B cell (primary cell): ENCODE results near the gene CEBPB. TPM values are rescaled to one million over a fixed set of nuclear protein-coding genes. Genes with fewer than 3 reads are reported as not detected.

Experiments
- ATAC-seq: fragments of 200-7000 bp; cut with Tn5 transposase; one replicate; pipeline ENCODE4 v1.10.0; 2021; ENCODE audit warnings: low read depth, mild to moderate bottlenecking, moderate number of reproducible peaks, moderate library complexity
- CTCF ChIA-PET: fragments of 350-600 bp; sonication (Branson Sonifier 250); formaldehyde crosslinking; loops from one replicate; lab custom pipeline; 2021; ENCODE audit warnings: antibody characterized with exemption, inconsistent platforms; lab: Charles Lee
- POLR2A ChIA-PET: fragments of 350-600 bp; sonication (Branson Sonifier 250); formaldehyde crosslinking; loops from one replicate; lab custom pipeline; 2021; ENCODE audit warnings: antibody characterized with exemption; lab: Charles Lee
- DNase-seq: peaks from one replicate; pipeline ENCODE4 v3.0.0; 2013
- H2AFZ ChIP-seq: 2 replicates; pipeline ENCODE4 v1.6.1; 2012; ENCODE audit warnings: mild to moderate bottlenecking, low read depth, low read length; ENCODE audit not compliant: insufficient read depth, poor library complexity, severe bottlenecking
- H3K27ac ChIP-seq, 2 donors: 1 replicate in 1 of 2; 2 replicates in 1 of 2; pipeline ENCODE4 v1.5.1; 2012 to 2013; ENCODE audit warnings: low read length in 2 of 2, mild to moderate bottlenecking in 2 of 2, moderate library complexity in 1 of 2
- H3K27me3 ChIP-seq, 4 experiments: fragments of 200-600 bp in 1 of 4; sonication (generic) in 1 of 4; replicated peaks in 1 of 4; 1 replicate in 2 of 4; 2 replicates in 2 of 4; pipeline versions ENCODE4 v1.6.1 to v1.7.0; 2013 to 2016; ENCODE audit warnings: low read length in 3 of 4, mild to moderate bottlenecking in 2 of 4, mixed read lengths in 1 of 4, moderate library complexity in 1 of 4; ENCODE audit not compliant: insufficient read depth in 4 of 4, control insufficient read depth in 3 of 4; ENCODE audit errors: control extremely low read depth in 1 of 4
- H3K36me3 ChIP-seq, 2 experiments: replicated peaks in 1 of 2; 1 replicate in 1 of 2; 2 replicates in 1 of 2; pipeline versions ENCODE4 v1.6.1 to v1.7.1; 2013; ENCODE audit warnings: low read length in 1 of 2; ENCODE audit not compliant: insufficient read depth in 2 of 2, control insufficient read depth in 1 of 2; ENCODE audit errors: control extremely low read depth in 1 of 2, extremely low read depth in 1 of 2
- H3K4me1 ChIP-seq, 2 donors: fragments of 200-600 bp in 1 of 2; sonication (generic) in 1 of 2; 1 replicate in 1 of 2; 2 replicates in 1 of 2; pipeline versions ENCODE4 v1.5.1 to v1.6.1; 2013 to 2017; ENCODE audit warnings: low read length in 2 of 2; ENCODE audit not compliant: control insufficient read depth in 2 of 2, insufficient read depth in 2 of 2
- H3K4me2 ChIP-seq: replicated peaks from 2 replicates; pipeline ENCODE3; 2012; ENCODE audit warnings: mild to moderate bottlenecking, low read depth, low read length; ENCODE audit not compliant: poor library complexity, severe bottlenecking
- H3K4me3 ChIP-seq, 5 experiments: fragments of 200-600 bp in 1 of 5; sonication (generic) in 1 of 5; 1 replicate in 3 of 5; 2 replicates in 2 of 5; pipeline versions ENCODE4 v1.5.1 to v1.7.0; 2011 to 2016; ENCODE audit warnings: low read length in 4 of 5, mild to moderate bottlenecking in 4 of 5, low read depth in 2 of 5, control low read depth in 1 of 5, moderate library complexity in 1 of 5; ENCODE audit not compliant: insufficient read depth in 1 of 5; ENCODE audit errors: control extremely low read depth in 1 of 5, extremely low read depth in 1 of 5
- H3K79me2 ChIP-seq: fragments of 200-600 bp; sonication (generic); one replicate; pipeline ENCODE4 v1.6.0; 2016; ENCODE audit warnings: low read length; ENCODE audit not compliant: control insufficient read depth, insufficient read depth
- H3K9ac ChIP-seq: fragments of 200-600 bp; sonication (generic); 2 replicates; pipeline ENCODE4 v1.6.1; 2017; ENCODE audit warnings: mild to moderate bottlenecking, low read length, moderate library complexity
- H3K9me3 ChIP-seq, 3 donors: one replicate each; pipeline versions ENCODE4 v1.6.1 to v1.7.1; 2013; ENCODE audit warnings: low read length in 2 of 3; ENCODE audit not compliant: control insufficient read depth in 2 of 3, insufficient read depth in 1 of 3; ENCODE audit errors: control extremely low read depth in 1 of 3
- H4K20me1 ChIP-seq: 2 replicates; pipeline ENCODE4 v1.6.0; 2012; ENCODE audit warnings: mild to moderate bottlenecking, low read length; ENCODE audit not compliant: insufficient read depth, control insufficient read depth, poor library complexity, severe bottlenecking
- H3K27ac Mint-ChIP-seq: one replicate; pipeline ENCODE4 v1.8.0; 2021; ENCODE audit warnings: mixed read lengths
- H3K27me3 Mint-ChIP-seq: one replicate; pipeline ENCODE4 v1.8.0; 2021; ENCODE audit warnings: mixed read lengths
- H3K4me1 Mint-ChIP-seq: one replicate; pipeline ENCODE4 v1.8.0; 2021; ENCODE audit warnings: mixed read lengths
- H3K4me3 Mint-ChIP-seq: one replicate; pipeline ENCODE4 v1.8.0; 2021; ENCODE audit warnings: mixed read lengths
- H3K9me3 Mint-ChIP-seq: one replicate; pipeline ENCODE4 v1.8.0; 2022; ENCODE audit warnings: mixed read lengths; ENCODE audit not compliant: insufficient read depth
- CTCF ChIP-seq: fragments of 200-600 bp; IDR thresholded peaks from one replicate; pipeline ENCODE4 v1.8.0; 2022; ENCODE audit warnings: antibody characterized with exemption, mild to moderate bottlenecking
- EZH2 ChIP-seq: IDR thresholded peaks from 2 replicates; pipeline ENCODE4 v1.6.1; 2012; ENCODE audit warnings: borderline replicate concordance, low read depth, mild to moderate bottlenecking, moderate library complexity, low read length; ENCODE audit not compliant: insufficient read depth, poor library complexity, severe bottlenecking
- WGBS: methylation state at CpG from one replicate; pipeline ENCODE4 v1.1.5; 2013; ENCODE audit warnings: missing lambda C conversion rate; ENCODE audit not compliant: insufficient coverage; 5-methylcytosine and 5-hydroxymethylcytosine counted together
- intact Hi-C: fragments of 100-400 bp; cut with micrococcal nuclease; formaldehyde crosslinking; loops from one replicate; pipeline ENCODE4 v1.10.0; 2022
- polyA plus RNA-seq: library from polyadenylated mRNA; depleted of rRNA; stranded (reverse); fragments of >200 nt; gene quantifications from 2 replicates; pipeline ENCODE4 v1.2.3, GENCODE V29; 2012
- total RNA-seq, 2 donors: library from RNA; stranded (reverse); fragments of 120-200 nt in 1 of 2; gene quantifications; 1 replicate in 1 of 2; 2 replicates in 1 of 2; pipeline versions ENCODE4 v1.2.3 to v1.2.4, GENCODE V29; 2013 to 2022

CEBPB gene
- total and polyA plus RNA-seq, 2 donors (not counting 1 experiment from before 2014, with no cell fraction given): 25.8 to 28.7 TPM

GRCh38 chr20:50174456-50174855, 16.2 kb upstream of the CEBPB start:
- Histone ChIP-seq H3K4me3 (no peak overlapping the region), H3K4me2 (no peak overlapping the region), H3K79me2 (no peaks in the 10 kb centered on the region), H3K9ac (no peak overlapping the region), H4K20me1 (no peaks in the 10 kb centered on the region), H3K27ac (no peak overlapping the region), H3K36me3 (no peaks in the 10 kb centered on the region), H2AFZ (no peak overlapping the region), H3K4me1 (peaks cover 11% of the 10 kb centered on the region in 2 donors), H3K9me3 (peaks cover 0 to 4% (median 1%) of the 10 kb centered on the region in 3 donors), H3K27me3 (peaks cover 0 to 25% (median 5%) of the 10 kb centered on the region in 4 experiments)
- H3K4me3 Mint-ChIP-seq: no peak overlapping the region
- ATAC-seq (no peak), DNase-seq (no peak)
- H3K4me1 Mint-ChIP-seq: peaks cover 9% of the 10 kb centered on the region
- peaks cover under 1% of the 10 kb centered on the region for H3K9me3 Mint-ChIP-seq
- POLR2A ChIA-PET: no interaction called here
- H3K27ac Mint-ChIP-seq: no peak overlapping the region
- intact Hi-C loops: no loop called here
- no CpG with 5 or more reads among the region's 5 CpGs for WGBS
- no peak for TF ChIP-seq CTCF
- TF ChIP-seq EZH2: no peak
- CTCF ChIA-PET: interaction anchor here (0.7 to 10.2 kb wide), 7 partner anchors 8 to 291 kb away, joined by 3 to 297 read pairs (median 4); partner anchors contain the start of genes PEDS1 and UBE2V1
- peaks cover 15% of the 10 kb centered on the region for H3K27me3 Mint-ChIP-seq

- H3K9me3 Mint-ChIP-seq: no peaks in the 10 kb centered on the region
- Histone ChIP-seq H2AFZ (no peak overlapping the region), H3K4me1 (peaks cover 11% of the 10 kb centered on the region in 2 donors), H4K20me1 (no peaks in the 10 kb centered on the region), H3K9me3 (no peaks in the 10 kb centered on the region), H3K36me3 (no peaks in the 10 kb centered on the region), H3K79me2 (no peaks in the 10 kb centered on the region), H3K4me2 (no peak overlapping the region), H3K4me3 (no peak overlapping the region), H3K9ac (no peak overlapping the region), H3K27me3 (peaks cover 0 to 20% (median 2%) of the 10 kb centered on the region in 4 experiments), H3K27ac (no peak overlapping the region)
- no peak overlapping the region for H3K27ac Mint-ChIP-seq
- 93% methylated on average over 12 of the region's 18 CpGs for WGBS
- H3K27me3 Mint-ChIP-seq: peaks cover 9% of the 10 kb centered on the region
- ChIA-PET CTCF (interaction anchor here (0.6 to 6.2 kb wide), 10 partner anchors 8 to 405 kb away, joined by 3 to 81 read pairs (median 6); partner anchors contain the start of gene PEDS1), POLR2A (no interaction called here)
- DNase-seq (no peak), ATAC-seq (no peak)
- intact Hi-C loops: no loop called here
- TF ChIP-seq EZH2: no peak
- TF ChIP-seq CTCF: no peak
- H3K4me1 Mint-ChIP-seq: peaks cover 9% of the 10 kb centered on the region
- H3K4me3 Mint-ChIP-seq: no peak overlapping the region
These were observed 14.4 kb upstream of the CEBPB start for GRCh38 chr20:50175938-50176933.
